KOPT-K1 (cell line): Measurements from ENCODE around the gene FAM83F.

ENCODE experiments used
- H3K27ac ChIP-seq: fragments of 200-600 bp; sonication (generic); 2 replicates; pipeline ENCODE4 v1.5.1; 2016; ENCODE audit warnings: antibody characterized with exemption, mild to moderate bottlenecking, low read depth, low read length; ENCODE audit not compliant: poor library complexity, severe bottlenecking
- H3K36me3 ChIP-seq: fragments of 200-600 bp; sonication (generic); 2 replicates; pipeline ENCODE4 v1.5.1; 2017; ENCODE audit warnings: antibody characterized with exemption, mild to moderate bottlenecking, low read length, moderate library complexity; ENCODE audit not compliant: insufficient read depth
- H3K9me3 ChIP-seq: fragments of 200-600 bp; sonication (generic); 2 replicates; pipeline ENCODE4 v1.5.1; 2017; ENCODE audit warnings: antibody characterized with exemption, low read length, mild to moderate bottlenecking; ENCODE audit not compliant: insufficient read depth, poor library complexity, severe bottlenecking

FAM83F gene

GRCh38 chr22:39996732-39997131, 2.0 kb downstream of the FAM83F start:
- no peaks in the 10 kb centered on the region for H3K36me3 ChIP-seq
- H3K9me3 ChIP-seq: no peaks in the 10 kb centered on the region
- no peak overlapping the region for H3K27ac ChIP-seq

DNA sequence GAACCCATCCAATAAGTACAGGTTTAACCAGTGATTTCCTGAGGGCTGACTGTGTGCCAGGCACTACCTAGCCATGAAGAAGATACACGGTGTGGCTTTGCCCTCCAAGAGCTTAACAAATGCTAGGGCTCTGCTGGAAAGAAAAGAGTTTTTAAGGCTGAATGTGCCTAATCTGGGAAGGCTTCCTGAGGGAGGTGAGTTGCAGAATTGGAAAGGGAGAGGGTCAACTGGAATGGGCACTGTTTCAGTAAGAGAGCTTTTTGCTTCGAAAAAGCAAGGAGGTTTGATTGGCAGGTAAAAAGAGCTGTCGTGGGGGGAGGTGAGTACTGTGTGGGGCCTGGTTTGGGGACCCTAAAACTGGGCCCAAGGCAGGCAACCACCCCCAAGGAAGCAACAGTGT, 2.7 kb downstream of the FAM83F start:
- Histone ChIP-seq H3K36me3 (no peaks in the 10 kb centered on the region), H3K27ac (no peak overlapping the region), H3K9me3 (no peaks in the 10 kb centered on the region)

- no peaks in the 10 kb centered on the region for H3K36me3 ChIP-seq
- H3K27ac ChIP-seq: no peak overlapping the region
These were observed 3.4 kb downstream of the FAM83F start for GRCh38 chr22:39997939-39998726.

GRCh38 chr22:39999144-39999757, 4.5 kb downstream of the FAM83F start:
- no peak overlapping the region for H3K27ac ChIP-seq
- H3K36me3 ChIP-seq: no peaks in the 10 kb centered on the region
- H3K9me3 ChIP-seq: no peaks in the 10 kb centered on the region

More at GRCh38 chr22:39997939-39998726, 3.4 kb downstream of the FAM83F start:
- H3K9me3 ChIP-seq: no peaks in the 10 kb centered on the region

GRCh38 chr22:40000171-40000570, 5.4 kb downstream of the FAM83F start:
- H3K9me3 ChIP-seq: no peaks in the 10 kb centered on the region
- H3K27ac ChIP-seq: no peak overlapping the region

GRCh38 chr22:40001106-40001505, 6.4 kb downstream of the FAM83F start:
- Histone ChIP-seq H3K9me3 (no peaks in the 10 kb centered on the region), H3K27ac (no peak overlapping the region), H3K36me3 (no peaks in the 10 kb centered on the region)

More at GRCh38 chr22:40000171-40000570, 5.4 kb downstream of the FAM83F start:
- no peaks in the 10 kb centered on the region for H3K36me3 ChIP-seq

DNA sequence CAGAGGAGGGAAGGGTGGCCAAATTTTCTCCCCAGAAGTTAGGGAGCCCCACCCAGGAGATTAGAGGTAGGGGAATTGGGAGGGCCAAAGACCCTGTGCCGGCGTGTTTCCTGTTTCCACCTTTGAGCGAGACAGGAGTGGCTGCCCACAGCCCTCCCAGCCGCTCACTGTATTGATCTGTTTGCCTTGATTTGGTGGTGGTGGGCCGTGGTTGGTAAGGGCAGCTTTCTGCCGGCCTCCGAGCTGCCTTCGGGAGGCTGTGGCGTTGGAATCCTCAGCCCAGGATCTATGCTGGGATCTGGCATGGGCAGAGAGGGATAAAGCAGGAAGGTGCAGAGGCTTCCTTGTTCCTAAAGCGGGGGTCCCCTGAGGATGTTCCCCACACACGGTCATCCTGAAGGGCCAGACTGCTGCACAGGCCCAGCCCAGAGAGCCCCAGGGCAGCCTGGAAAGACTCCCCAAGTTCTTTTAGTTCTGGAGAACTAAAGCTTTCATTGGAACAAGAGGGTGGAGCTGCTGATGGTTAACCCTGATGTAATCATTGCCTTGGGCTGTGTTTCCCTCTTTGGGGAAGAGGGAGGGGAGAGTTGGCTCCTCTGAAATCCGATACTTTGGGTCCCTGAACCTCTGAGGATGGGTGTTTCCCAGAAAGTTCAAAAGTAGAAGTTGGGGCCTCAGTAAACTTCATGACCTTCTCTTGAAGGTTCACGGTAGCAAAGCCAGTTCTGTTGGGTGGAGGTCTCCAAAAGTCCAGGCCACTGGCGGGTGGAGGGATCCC, 7.2 kb downstream of the FAM83F start:
- Histone ChIP-seq H3K9me3 (no peaks in the 10 kb centered on the region), H3K36me3 (no peaks in the 10 kb centered on the region), H3K27ac (no peak overlapping the region)

- Histone ChIP-seq H3K36me3 (no peaks in the 10 kb centered on the region), H3K27ac (no peak overlapping the region), H3K9me3 (no peaks in the 10 kb centered on the region)
These were observed 8.4 kb downstream of the FAM83F start for GRCh38 chr22:40002935-40003715.

GRCh38 chr22:40004836-40005235, 10.1 kb downstream of the FAM83F start:
- no peak overlapping the region for H3K27ac ChIP-seq

DNA sequence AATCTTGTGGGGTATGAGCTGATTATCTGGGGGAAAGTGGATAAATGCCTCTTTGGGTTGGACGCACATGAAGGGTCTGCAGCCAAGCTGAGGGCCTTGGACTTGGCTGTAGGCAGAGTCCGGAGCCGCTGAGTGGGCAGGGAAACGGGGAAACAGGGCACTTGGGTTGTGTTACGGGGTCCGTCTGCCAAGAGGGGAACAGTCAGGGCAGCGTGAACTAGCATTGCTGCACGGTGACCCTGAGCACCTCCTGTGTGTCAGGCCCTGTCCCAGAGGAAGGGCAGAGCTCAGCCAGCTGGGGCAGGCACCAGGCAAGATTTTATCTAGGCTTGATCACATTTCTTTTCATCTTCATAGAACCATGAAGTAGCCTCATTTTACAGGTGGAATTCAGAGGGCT, 11.9 kb downstream of the FAM83F start:
- Histone ChIP-seq H3K27ac (no peak overlapping the region), H3K9me3 (no peaks in the 10 kb centered on the region), H3K36me3 (no peaks in the 10 kb centered on the region)

More at GRCh38 chr22:40004836-40005235, 10.1 kb downstream of the FAM83F start:
- Histone ChIP-seq H3K36me3 (no peaks in the 10 kb centered on the region), H3K9me3 (no peaks in the 10 kb centered on the region)

GRCh38 chr22:40007853-40008710, 13.3 kb downstream of the FAM83F start:
- Histone ChIP-seq H3K9me3 (no peaks in the 10 kb centered on the region), H3K27ac (peak overlapping the region; percentile 63), H3K36me3 (no peaks in the 10 kb centered on the region)

- Histone ChIP-seq H3K9me3 (no peaks in the 10 kb centered on the region), H3K36me3 (no peaks in the 10 kb centered on the region), H3K27ac (peak overlapping the region; percentile 63)
These were observed 14.1 kb downstream of the FAM83F start for GRCh38 chr22:40008726-40009291.

GRCh38 chr22:40009292-40009774, 14.6 kb downstream of the FAM83F start:
- peak overlapping the region; percentile 63 for H3K27ac ChIP-seq
- no peaks in the 10 kb centered on the region for H3K9me3 ChIP-seq
- no peaks in the 10 kb centered on the region for H3K36me3 ChIP-seq
